DND-41 (cell line): ENCODE measurements around the gene ZWINT.
A peak's percentile ranks its signal among the peaks of the same experiment; 100 is the strongest.

Source experiments
- ATAC-seq: fragments of 200-7000 bp; cut with Tn5 transposase; 3 replicates; pipeline ENCODE4 v1.9.1; 2021; ENCODE audit warnings: low read depth; ENCODE audit not compliant: insufficient read depth
- DNase-seq: peaks from one replicate; pipeline ENCODE4 v3.0.0-alpha.2; 2020
- H2AFZ ChIP-seq: 2 replicates; pipeline ENCODE4 v1.6.0; 2012; ENCODE audit warnings: low read depth, low read length
- H3K27ac ChIP-seq: 2 replicates; pipeline ENCODE4 v1.5.1; 2012; ENCODE audit warnings: low read length, inconsistent platforms
- H3K27me3 ChIP-seq: fragments of 200-600 bp; sonication (generic); 2 replicates; pipeline ENCODE4 v1.6.0; 2012; ENCODE audit warnings: low read length, mild to moderate bottlenecking, inconsistent platforms; ENCODE audit not compliant: insufficient read depth, poor library complexity
- H3K36me3 ChIP-seq: 2 replicates; pipeline ENCODE4 v1.5.1; 2012; ENCODE audit warnings: low read length, inconsistent platforms; ENCODE audit not compliant: insufficient read depth
- H3K4me1 ChIP-seq: 2 replicates; pipeline ENCODE4 v1.5.1; 2012; ENCODE audit warnings: mild to moderate bottlenecking, low read length; ENCODE audit not compliant: insufficient read depth
- H3K4me2 ChIP-seq: 2 replicates; pipeline ENCODE4 v1.6.0; 2012; ENCODE audit warnings: mild to moderate bottlenecking, moderate library complexity, low read length, inconsistent platforms; ENCODE audit not compliant: insufficient read depth
- H3K4me3 ChIP-seq, 2 experiments: fragments of 200-600 bp in 1 of 2; shearing (Covaris generic) in 1 of 2; 2 replicates each; pipeline ENCODE4 v1.5.1; 2012 to 2016; ENCODE audit warnings: inconsistent platforms in 2 of 2, low read length in 2 of 2, mild to moderate bottlenecking in 2 of 2, low read depth in 1 of 2, moderate library complexity in 1 of 2
- H3K79me2 ChIP-seq: 2 replicates; pipeline ENCODE4 v1.6.0; 2012; ENCODE audit warnings: low read length, inconsistent platforms; ENCODE audit not compliant: insufficient read depth
- H3K9ac ChIP-seq: 2 replicates; pipeline ENCODE4 v1.6.0; 2012; ENCODE audit warnings: low read depth, mild to moderate bottlenecking, inconsistent platforms, low read length, moderate library complexity
- H3K9me3 ChIP-seq: 2 replicates; pipeline ENCODE4 v1.5.1; 2012; ENCODE audit warnings: low read length, moderate library complexity, mild to moderate bottlenecking, inconsistent platforms; ENCODE audit not compliant: insufficient read depth, severe bottlenecking
- H4K20me1 ChIP-seq: 2 replicates; pipeline ENCODE4 v1.6.0; 2012; ENCODE audit warnings: low read length; ENCODE audit not compliant: insufficient read depth
- CTCF ChIP-seq: IDR thresholded peaks from 2 replicates; pipeline ENCODE4 v1.5.1; 2012; ENCODE audit warnings: borderline replicate concordance, low read length, moderate library complexity, mild to moderate bottlenecking; ENCODE audit not compliant: poor library complexity, severe bottlenecking; ENCODE audit errors: extremely low read depth
- EZH2 ChIP-seq: IDR thresholded peaks from 3 replicates; pipeline ENCODE4 v1.6.1; 2012; ENCODE audit warnings: borderline replicate concordance, low read depth, mild to moderate bottlenecking, moderate library complexity, low read length, inconsistent platforms; ENCODE audit not compliant: severe bottlenecking

The ZWINT gene

GRCh38 chr10:56360583-56360966 lies 484 bp downstream of the ZWINT start:
- Histone ChIP-seq H3K4me3 (peak overlapping the region; percentile 56 to 62), H3K9ac (peak overlapping the region; percentile 82), H2AFZ (peak overlapping the region; percentile 80), H3K4me2 (peak overlapping the region; percentile 90), H3K27ac (peak overlapping the region; percentile 92), H3K9me3 (no peaks in the 10 kb centered on the region), H3K4me1 (peaks cover 41% of the 10 kb centered on the region), H3K79me2 (peaks cover 41% of the 10 kb centered on the region), H3K36me3 (peaks cover 41% of the 10 kb centered on the region), H3K27me3 (no peaks in the 10 kb centered on the region), H4K20me1 (peaks cover 11% of the 10 kb centered on the region; the same call in 1 of the 2 replicates)
- DNase-seq (no peak), ATAC-seq (no peak)
- TF ChIP-seq EZH2 (no peak), CTCF (no peak)

- peaks cover 43% of the 10 kb centered on the region for H3K36me3 ChIP-seq
- H2AFZ ChIP-seq = peak overlapping the region; percentile 80; the same call in 1 of the 2 replicates
- H3K79me2 ChIP-seq = peaks cover 41% of the 10 kb centered on the region
- TF ChIP-seq EZH2 (no peak), CTCF (no peak)
- peak overlapping the region; percentile 82 for H3K9ac ChIP-seq
- H4K20me1 ChIP-seq = peaks cover 11% of the 10 kb centered on the region; the same call in 1 of the 2 replicates
- DNase-seq = no peak
- H3K27me3 ChIP-seq = no peaks in the 10 kb centered on the region
- H3K9me3 ChIP-seq = no peaks in the 10 kb centered on the region
- H3K27ac ChIP-seq = peak overlapping the region; percentile 92
- H3K4me2 ChIP-seq = peak overlapping the region; percentile 90
- no peak for ATAC-seq
- peak overlapping the region; percentile 56 to 62 for H3K4me3 ChIP-seq
- H3K4me1 ChIP-seq = peaks cover 41% of the 10 kb centered on the region
These were observed 1.2 kb downstream of the ZWINT start for GRCh38 chr10:56359837-56360236.

- Histone ChIP-seq H3K36me3 (peaks cover 48% of the 10 kb centered on the region), H3K4me3 (no peak overlapping the region), H2AFZ (no peak overlapping the region), H3K27ac (no peak overlapping the region), H3K9me3 (no peaks in the 10 kb centered on the region), H3K4me2 (0 out of 2 replicates have a peak overlapping the region, but pooled peaks have one; percentile 90), H4K20me1 (peaks cover 11% of the 10 kb centered on the region; the same call in 1 of the 2 replicates), H3K4me1 (peaks cover 33% of the 10 kb centered on the region), H3K79me2 (peaks cover 41% of the 10 kb centered on the region), H3K27me3 (no peaks in the 10 kb centered on the region), H3K9ac (no peak overlapping the region)
- TF ChIP-seq EZH2 = no peak
- TF ChIP-seq CTCF = no peak
- ATAC-seq (no peak), DNase-seq (no peak)
These were observed 4.0 kb downstream of the ZWINT start for GRCh38 chr10:56357018-56357417.
